HepG2 (cell line): Measurements from ENCODE around the gene CHRNA5. TPM values are rescaled to one million over a fixed set of nuclear protein-coding genes. Genes with fewer than 3 reads are reported as not detected.

Experiments used
- ATAC-seq: fragments of 200-7000 bp; cut with Tn5 transposase; 3 replicates; pipeline ENCODE4 v1.9.1; 2020; ENCODE audit warnings: mild to moderate bottlenecking, moderate library complexity
- BruUV-seq: library from RNA; stranded (reverse); fragments of 400-500 nt; replicated peaks from 2 replicates; lab custom pipeline; 2021; lab: Mats Ljungman, UMichigan
- CTCF ChIA-PET: fragments of 300-600 bp; formaldehyde crosslinking; extraction: SDS; loops from one replicate; lab custom pipeline; 2021; ENCODE audit warnings: low total read pairs, inconsistent platforms, low intra/inter-chr PET ratio; lab: Yijun Ruan, JAX
- POLR2A ChIA-PET: fragments of 350-600 bp; sonication (Branson Sonifier 250); formaldehyde crosslinking; loops from one replicate; lab custom pipeline; 2020; ENCODE audit warnings: antibody characterized with exemption, inconsistent platforms; lab: Yijun Ruan, JAX
- DNase-seq: peaks from one replicate; pipeline ENCODE4 v3.0.0-alpha.2; 2015; ENCODE audit warnings: low spot score
- FAIRE-seq: peaks from 3 replicates; lab custom pipeline; 2011; peaks lifted over from hg19 to GRCh38; lab: Jason Lieb, UNC
- H2AFZ ChIP-seq: one replicate; pipeline ENCODE4 v1.6.1; 2011; ENCODE audit warnings: low read length, inconsistent platforms
- H3K27ac ChIP-seq: fragments of 300-600 bp; 3 replicates; pipeline ENCODE4 v1.8.0; 2011; ENCODE audit warnings: mixed run types, mild to moderate bottlenecking, mixed read lengths, low read length, inconsistent platforms; ENCODE audit not compliant: insufficient read depth; ENCODE audit errors: extremely low read length
- H3K27me3 ChIP-seq, 2 experiments: fragments of 200-600 bp in 1 of 2; 2 replicates in 1 of 2; 3 replicates in 1 of 2; pipeline versions ENCODE4 v1.6.0 to v1.8.0; 2011; ENCODE audit warnings: low read length in 2 of 2, mild to moderate bottlenecking in 2 of 2, moderate library complexity in 2 of 2, inconsistent platforms in 1 of 2; ENCODE audit not compliant: insufficient read depth in 2 of 2, control insufficient read depth in 1 of 2
- H3K36me3 ChIP-seq, 2 experiments: fragments of 200-600 bp in 1 of 2; replicated peaks in 1 of 2; 2 replicates in 1 of 2; 3 replicates in 1 of 2; pipeline versions ENCODE4 v1.5.1 to v1.8.0; 2011; ENCODE audit warnings: low read length in 2 of 2, inconsistent platforms in 1 of 2; ENCODE audit not compliant: insufficient read depth in 2 of 2, control insufficient read depth in 1 of 2
- H3K4me1 ChIP-seq: 2 replicates; pipeline ENCODE4 v1.5.1; 2012; ENCODE audit warnings: low read length, inconsistent platforms; ENCODE audit not compliant: insufficient read depth
- H3K4me2 ChIP-seq: 2 replicates; pipeline ENCODE4 v1.6.0; 2011; ENCODE audit warnings: low read depth, low read length, inconsistent platforms
- H3K4me3 ChIP-seq, 3 experiments: fragments of 200-600 bp in 1 of 3; sonication (generic), shearing (Covaris generic) in 1 of 3; replicated peaks in 1 of 3; 2 replicates each; pipeline ENCODE4 v1.5.1; 2011 to 2016; ENCODE audit warnings: low read length in 3 of 3, inconsistent platforms in 2 of 3, low read depth in 2 of 3, mild to moderate bottlenecking in 2 of 3, control low read depth in 1 of 3, mixed read lengths in 1 of 3; ENCODE audit not compliant: insufficient read depth in 1 of 3
- H3K79me2 ChIP-seq: one replicate; pipeline ENCODE4 v1.6.1; 2011; ENCODE audit warnings: low read length, inconsistent platforms; ENCODE audit not compliant: insufficient read depth
- H3K9ac ChIP-seq: 2 replicates; pipeline ENCODE4 v1.6.0; 2011; ENCODE audit warnings: mild to moderate bottlenecking, low read depth, low read length, inconsistent platforms; ENCODE audit not compliant: insufficient read depth
- H3K9me3 ChIP-seq: 2 replicates; pipeline ENCODE4 v1.5.1; 2012; ENCODE audit warnings: mild to moderate bottlenecking, low read length
- H4K20me1 ChIP-seq: 2 replicates; pipeline ENCODE4 v1.6.0; 2011; ENCODE audit warnings: inconsistent platforms, mild to moderate bottlenecking, low read length, moderate library complexity; ENCODE audit not compliant: insufficient read depth
- SP4 ChIP-seq: sonication (generic); formaldehyde crosslinking; IDR thresholded peaks from 2 replicates; pipeline ENCODE4 v1.8.1; 2023; ENCODE audit warnings: mild to moderate bottlenecking, missing genetic modification reagents
- ZFY ChIP-seq: sonication (generic); formaldehyde crosslinking; IDR thresholded peaks from 2 replicates; pipeline ENCODE4 v1.4.0; 2020; ENCODE audit warnings: missing genetic modification reagents
- WGBS: methylation state at CpG from one replicate; pipeline ENCODE4 v1.1.6; 2017; ENCODE audit warnings: low lambda C conversion rate; 5-methylcytosine and 5-hydroxymethylcytosine counted together
- in situ Hi-C: cut with HindIII; loops from 2 replicates; pipeline ENCODE4 v1.10.0; 2017; ENCODE audit warnings: low pct_unique_long_range_greater_than_20kb; ENCODE audit not compliant: extremely low pct_ligation_motif_present
- intact Hi-C: fragments of 100-400 bp; cut with micrococcal nuclease; formaldehyde crosslinking; loops from one replicate; pipeline ENCODE4 v1.10.0; 2022; ENCODE audit not compliant: unreplicated experiment
- polyA plus RNA-seq, 8 experiments: library from polyadenylated mRNA; depleted of rRNA in 3 of 8; stranded (reverse) in 7 of 8; unstranded in 1 of 8; fragments of >200 nt; fragmentation: Illumina TruSeq in 4 of 8; extraction: Trizol in 4 of 8; gene quantifications; 2 replicates each; pipeline versions ENCODE4 v1.2.1 to v1.2.3, GENCODE V29; 2011 to 2016; ENCODE audit warnings: low read depth in 4 of 8, missing spikeins in 1 of 8, mixed read lengths in 1 of 8; ENCODE audit not compliant: insufficient read depth in 1 of 8
- total RNA-seq, 5 experiments: library from RNA; depleted of rRNA; stranded (reverse); fragments of >200 nt; fragmentation: Illumina TruSeq; extraction: Trizol; gene quantifications; 2 replicates each; pipeline ENCODE4 v1.2.3, GENCODE V29; 2016; ENCODE audit warnings: low read depth in 1 of 5
- TF ChIP-seq, protein P1 (sequence below): sonication (generic); formaldehyde crosslinking; IDR thresholded peaks from 2 replicates; pipeline ENCODE4 v1.9.0; 2021; ENCODE audit warnings: missing genetic modification reagents, borderline replicate concordance
- TF ChIP-seq, protein P2 (sequence below): sonication (generic); formaldehyde crosslinking; IDR thresholded peaks from 2 replicates; pipeline ENCODE4 v1.8.0; 2022; ENCODE audit warnings: mild to moderate bottlenecking, missing genetic modification reagents; ENCODE audit not compliant: insufficient replicate concordance

CHRNA5 gene
- total and polyA plus RNA-seq, 2 of the 13 experiments (the other 11 are each of a cell fraction or from before 2014, with no cell fraction given) = 3.7 to 10.5 TPM

DNA sequence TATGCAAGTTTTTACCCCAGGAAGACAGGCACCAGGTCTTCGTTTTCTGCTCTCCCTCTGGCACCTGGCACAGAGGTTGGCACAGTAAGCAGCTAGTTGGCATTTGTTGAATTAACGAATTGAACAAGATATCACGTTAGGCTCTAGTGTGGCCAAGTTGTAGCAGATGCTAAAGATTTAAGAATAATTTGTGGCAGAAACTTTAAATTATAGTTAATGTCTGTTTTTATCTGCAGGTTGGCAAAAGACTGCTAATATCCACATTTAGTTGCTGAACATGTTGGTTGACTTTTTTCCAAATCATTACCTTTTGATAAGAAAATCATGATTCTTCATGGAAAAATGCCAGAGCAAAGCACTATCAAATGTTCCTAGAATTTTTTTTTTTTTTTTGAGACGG is 8.1 kb downstream of the CHRNA5 start:
- BruUV-seq = no TSS peak
- FAIRE-seq (no peak), DNase-seq (no peak), ATAC-seq (no peak)
- Histone ChIP-seq H2AFZ (no peak overlapping the region), H3K4me3 (no peak overlapping the region), H3K27me3 (no peaks in the 10 kb centered on the region), H3K9ac (no peak overlapping the region), H4K20me1 (no peaks in the 10 kb centered on the region), H3K79me2 (peaks cover 1% of the 10 kb centered on the region), H3K27ac (no peak overlapping the region), H3K4me2 (no peak overlapping the region), H3K9me3 (no peaks in the 10 kb centered on the region), H3K36me3 (no peaks in the 10 kb centered on the region), H3K4me1 (no peaks in the 10 kb centered on the region)
- in situ Hi-C loops = no loop called here
- 84% methylated on average over 4 of the region's 4 CpGs for WGBS
- intact Hi-C loops = no loop called here
- POLR2A ChIA-PET = no interaction called here
- TF ChIP-seq, protein P1, sequence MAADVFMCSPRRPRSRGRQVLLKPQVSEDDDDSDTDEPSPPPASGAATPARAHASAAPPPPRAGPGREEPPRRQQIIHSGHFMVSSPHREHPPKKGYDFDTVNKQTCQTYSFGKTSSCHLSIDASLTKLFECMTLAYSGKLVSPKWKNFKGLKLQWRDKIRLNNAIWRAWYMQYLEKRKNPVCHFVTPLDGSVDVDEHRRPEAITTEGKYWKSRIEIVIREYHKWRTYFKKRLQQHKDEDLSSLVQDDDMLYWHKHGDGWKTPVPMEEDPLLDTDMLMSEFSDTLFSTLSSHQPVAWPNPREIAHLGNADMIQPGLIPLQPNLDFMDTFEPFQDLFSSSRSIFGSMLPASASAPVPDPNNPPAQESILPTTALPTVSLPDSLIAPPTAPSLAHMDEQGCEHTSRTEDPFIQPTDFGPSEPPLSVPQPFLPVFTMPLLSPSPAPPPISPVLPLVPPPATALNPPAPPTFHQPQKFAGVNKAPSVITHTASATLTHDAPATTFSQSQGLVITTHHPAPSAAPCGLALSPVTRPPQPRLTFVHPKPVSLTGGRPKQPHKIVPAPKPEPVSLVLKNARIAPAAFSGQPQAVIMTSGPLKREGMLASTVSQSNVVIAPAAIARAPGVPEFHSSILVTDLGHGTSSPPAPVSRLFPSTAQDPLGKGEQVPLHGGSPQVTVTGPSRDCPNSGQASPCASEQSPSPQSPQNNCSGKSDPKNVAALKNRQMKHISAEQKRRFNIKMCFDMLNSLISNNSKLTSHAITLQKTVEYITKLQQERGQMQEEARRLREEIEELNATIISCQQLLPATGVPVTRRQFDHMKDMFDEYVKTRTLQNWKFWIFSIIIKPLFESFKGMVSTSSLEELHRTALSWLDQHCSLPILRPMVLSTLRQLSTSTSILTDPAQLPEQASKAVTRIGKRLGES (CRISPR knock-in tag) = no peak
- no peak for TF ChIP-seq SP4 (CRISPR knock-in tag)
- TF ChIP-seq, protein P2, sequence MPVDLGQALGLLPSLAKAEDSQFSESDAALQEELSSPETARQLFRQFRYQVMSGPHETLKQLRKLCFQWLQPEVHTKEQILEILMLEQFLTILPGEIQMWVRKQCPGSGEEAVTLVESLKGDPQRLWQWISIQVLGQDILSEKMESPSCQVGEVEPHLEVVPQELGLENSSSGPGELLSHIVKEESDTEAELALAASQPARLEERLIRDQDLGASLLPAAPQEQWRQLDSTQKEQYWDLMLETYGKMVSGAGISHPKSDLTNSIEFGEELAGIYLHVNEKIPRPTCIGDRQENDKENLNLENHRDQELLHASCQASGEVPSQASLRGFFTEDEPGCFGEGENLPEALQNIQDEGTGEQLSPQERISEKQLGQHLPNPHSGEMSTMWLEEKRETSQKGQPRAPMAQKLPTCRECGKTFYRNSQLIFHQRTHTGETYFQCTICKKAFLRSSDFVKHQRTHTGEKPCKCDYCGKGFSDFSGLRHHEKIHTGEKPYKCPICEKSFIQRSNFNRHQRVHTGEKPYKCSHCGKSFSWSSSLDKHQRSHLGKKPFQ (CRISPR knock-in tag) = no peak
- TF ChIP-seq ZFY (CRISPR knock-in tag) = no peak
- CTCF ChIA-PET = no interaction called here
